ENCODE results near the gene SMC1B. TPM values are rescaled to one million over a fixed set of nuclear protein-coding genes. Genes with fewer than 3 reads are reported as not detected.

SMC1B gene
- total RNA-seq, 4 donors from 2014 or later, result 0.13 TPM; not detected in 3

DNA sequence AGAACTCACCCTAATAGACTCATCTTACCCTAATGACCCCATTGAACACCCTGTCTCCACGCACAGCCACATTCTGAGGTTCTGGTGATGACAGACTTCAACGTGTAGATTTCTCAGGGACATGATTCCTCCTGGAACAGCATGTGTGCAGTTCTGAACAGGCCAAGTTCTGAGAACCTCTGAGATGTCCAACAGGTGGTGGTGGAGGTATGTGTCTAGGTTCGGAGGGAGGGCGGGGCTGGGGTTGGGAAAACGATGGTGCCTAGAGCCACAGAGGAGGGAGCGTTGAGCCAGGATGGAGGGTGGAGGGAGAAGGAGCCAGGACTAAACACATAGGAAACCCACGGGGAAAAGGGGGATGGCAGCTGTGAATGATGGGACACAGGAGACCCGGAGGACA, 45.8 kb upstream of the SMC1B start:
- TF ChIP-seq, protein P1, sequence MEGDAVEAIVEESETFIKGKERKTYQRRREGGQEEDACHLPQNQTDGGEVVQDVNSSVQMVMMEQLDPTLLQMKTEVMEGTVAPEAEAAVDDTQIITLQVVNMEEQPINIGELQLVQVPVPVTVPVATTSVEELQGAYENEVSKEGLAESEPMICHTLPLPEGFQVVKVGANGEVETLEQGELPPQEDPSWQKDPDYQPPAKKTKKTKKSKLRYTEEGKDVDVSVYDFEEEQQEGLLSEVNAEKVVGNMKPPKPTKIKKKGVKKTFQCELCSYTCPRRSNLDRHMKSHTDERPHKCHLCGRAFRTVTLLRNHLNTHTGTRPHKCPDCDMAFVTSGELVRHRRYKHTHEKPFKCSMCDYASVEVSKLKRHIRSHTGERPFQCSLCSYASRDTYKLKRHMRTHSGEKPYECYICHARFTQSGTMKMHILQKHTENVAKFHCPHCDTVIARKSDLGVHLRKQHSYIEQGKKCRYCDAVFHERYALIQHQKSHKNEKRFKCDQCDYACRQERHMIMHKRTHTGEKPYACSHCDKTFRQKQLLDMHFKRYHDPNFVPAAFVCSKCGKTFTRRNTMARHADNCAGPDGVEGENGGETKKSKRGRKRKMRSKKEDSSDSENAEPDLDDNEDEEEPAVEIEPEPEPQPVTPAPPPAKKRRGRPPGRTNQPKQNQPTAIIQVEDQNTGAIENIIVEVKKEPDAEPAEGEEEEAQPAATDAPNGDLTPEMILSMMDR (IDR thresholded peaks at IDR 0.05), result no peak
- no peak for TF ChIP-seq POLR2A (IDR thresholded peaks at IDR 0.05)
- Histone ChIP-seq H3K4me3 (replicated peaks in 1 of 3) (no peak overlapping the region), H3K36me3 (no peaks in the 10 kb centered on the region), H3K27ac (no peak overlapping the region), H3K27me3 (no peaks in the 10 kb centered on the region), H3K9me3 (no peaks in the 10 kb centered on the region), H3K4me1 (peaks cover 0 to 10% of the 10 kb centered on the region in 2 donors)
- intact Hi-C loops (cut with DNase I), result no loop called here
- no peak for DNase-seq
- WGBS, 2 donors, result 89 to 95% methylated on average over 8 of the region's 8 CpGs

DNA sequence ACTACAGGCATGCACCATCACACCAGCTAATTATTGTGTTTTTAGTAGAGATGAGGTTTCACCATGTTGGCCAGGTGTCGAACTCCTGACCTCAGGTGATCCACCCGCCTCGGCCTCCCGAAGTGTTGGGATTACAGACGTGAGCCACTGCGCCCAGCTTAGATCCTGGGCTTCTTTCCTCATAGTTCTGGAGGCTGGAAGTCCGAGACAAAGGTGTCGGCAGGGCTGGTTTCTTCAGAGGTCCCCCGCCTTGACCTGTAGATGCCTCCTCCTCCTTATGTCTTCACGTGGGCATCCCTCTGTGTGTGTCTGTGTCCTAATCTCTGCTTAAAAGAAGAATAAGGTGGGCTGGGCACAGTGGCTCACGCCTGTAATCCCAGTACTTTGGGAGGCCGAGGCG, 45.1 kb upstream of the SMC1B start:
- Histone ChIP-seq H3K27ac (no peak overlapping the region), H3K9me3 (no peaks in the 10 kb centered on the region), H3K36me3 (no peaks in the 10 kb centered on the region), H3K27me3 (no peaks in the 10 kb centered on the region), H3K4me1 (peaks cover 0 to 10% of the 10 kb centered on the region in 2 donors), H3K4me3 (replicated peaks in 1 of 3) (no peak overlapping the region)
- DNase-seq, result no peak
- intact Hi-C loops (cut with DNase I), result no loop called here
- no peak for TF ChIP-seq POLR2A (IDR thresholded peaks at IDR 0.05)
- TF ChIP-seq, protein P1 (IDR thresholded peaks at IDR 0.05), result no peak
- WGBS, 2 donors, result 95 to 96% methylated on average over 12 to 13 of the region's 13 CpGs

- no peak overlapping the region for H3K4me3 ChIP-seq (replicated peaks in 1 of 3)
- 83 to 88% methylated on average over 8 of the region's 8 CpGs for WGBS, 2 donors
- DNase-seq, result no peak
- intact Hi-C loops (cut with DNase I), result no loop called here
- H3K36me3 ChIP-seq, result no peaks in the 10 kb centered on the region
- peaks cover 0 to 6% of the 10 kb centered on the region in 2 donors for H3K4me1 ChIP-seq
- TF ChIP-seq POLR2A (IDR thresholded peaks at IDR 0.05), result no peak
- TF ChIP-seq, protein P1 (IDR thresholded peaks at IDR 0.05), result no peak
- no peak overlapping the region for H3K27ac ChIP-seq
- H3K27me3 ChIP-seq, result no peaks in the 10 kb centered on the region
- H3K9me3 ChIP-seq, result no peaks in the 10 kb centered on the region
Observed at GRCh38 chr22:45456811-45457210, 43.4 kb upstream of the SMC1B start.

DNA sequence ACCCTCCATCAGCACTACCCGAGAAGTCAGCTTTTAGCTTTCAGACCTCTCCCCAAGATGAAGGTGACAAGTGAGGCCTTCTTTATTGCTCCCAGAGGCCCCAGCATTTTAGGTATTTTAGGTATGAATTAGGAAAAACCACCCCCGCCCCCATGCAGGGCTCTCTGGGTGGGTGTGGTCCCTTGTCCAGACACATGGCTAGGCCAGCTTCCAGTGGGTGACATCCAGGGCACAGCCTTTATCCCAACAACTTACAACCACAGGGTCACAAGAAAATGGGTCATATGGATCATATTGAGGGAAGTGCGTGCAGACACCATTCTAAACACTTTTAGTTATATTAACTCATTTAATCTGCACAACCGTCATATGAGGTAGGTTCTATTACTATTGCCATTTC, 42.2 kb upstream of the SMC1B start:
- no peak for DNase-seq
- H3K4me1 ChIP-seq, result no peaks in the 10 kb centered on the region
- no peaks in the 10 kb centered on the region for H3K9me3 ChIP-seq
- H3K36me3 ChIP-seq, result no peaks in the 10 kb centered on the region
- 86 to 95% methylated on average over 4 of the region's 4 CpGs for WGBS, 2 donors
- H3K4me3 ChIP-seq (replicated peaks in 1 of 3), result no peak overlapping the region
- no peak overlapping the region for H3K27ac ChIP-seq
- no peaks in the 10 kb centered on the region for H3K27me3 ChIP-seq
- intact Hi-C loops (cut with DNase I), result no loop called here
- TF ChIP-seq, protein P1 (IDR thresholded peaks at IDR 0.05), result no peak
- no peak for TF ChIP-seq POLR2A (IDR thresholded peaks at IDR 0.05)

DNA sequence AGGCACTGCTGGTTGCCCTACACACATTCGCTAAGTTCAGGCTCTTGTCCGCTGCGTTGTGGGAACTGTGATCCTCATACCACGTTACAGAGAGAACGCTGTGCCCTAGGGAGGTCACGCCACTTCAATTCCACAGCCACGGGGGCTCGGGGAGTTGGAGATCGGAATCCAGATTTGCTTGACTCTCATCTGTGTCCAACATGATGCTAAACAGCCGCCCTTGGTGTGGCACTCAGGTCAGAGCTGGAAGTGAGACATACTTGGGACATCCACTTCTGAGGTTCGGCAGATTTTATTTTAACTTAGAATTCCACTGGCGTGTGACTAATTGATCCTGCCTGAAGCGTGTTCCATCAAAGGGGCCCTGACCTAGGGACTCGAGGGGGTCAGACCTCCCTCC, 41.8 kb upstream of the SMC1B start:
- H3K4me1 ChIP-seq, result peaks cover 0 to 4% of the 10 kb centered on the region in 2 donors

More for the DNA sequence above, 41.8 kb upstream of the SMC1B start:
- Histone ChIP-seq H3K9me3 (no peaks in the 10 kb centered on the region), H3K36me3 (no peaks in the 10 kb centered on the region), H3K27ac (no peak overlapping the region), H3K27me3 (no peaks in the 10 kb centered on the region), H3K4me3 (replicated peaks in 1 of 3) (no peak overlapping the region)
- intact Hi-C loops (cut with DNase I), result no loop called here
- WGBS, 2 donors, result 69 to 72% methylated on average over 14 of the region's 14 CpGs
- no peak for TF ChIP-seq POLR2A (IDR thresholded peaks at IDR 0.05)
- TF ChIP-seq, protein P1 (IDR thresholded peaks at IDR 0.05), result no peak
- DNase-seq, result no peak

All from thyroid gland (tissue), 4 donors.